Esophagus muscularis mucosa (tissue), 4 donors: ENCODE measurements around the gene NTHL1. TPM values are rescaled to one million over a fixed set of nuclear protein-coding genes. Genes with fewer than 3 reads are reported as not detected.

ENCODE experiments used
- DNase-seq: peaks from one replicate; pipeline ENCODE4 v3.0.0-alpha.2; 2017; ENCODE audit errors: extremely low spot score
- H3K27ac ChIP-seq, 4 donors: fragments of 200-600 bp; sonication (generic); replicated peaks in 1 of 4; 1 replicate in 3 of 4; 2 replicates in 1 of 4; pipeline ENCODE4 v1.5.1; 2016 to 2019; ENCODE audit warnings: mild to moderate bottlenecking in 1 of 4
- H3K27me3 ChIP-seq, 4 donors: fragments of 200-600 bp; sonication (generic); one replicate each; pipeline versions ENCODE4 v1.5.1 to v1.6.0; 2016 to 2019
- H3K36me3 ChIP-seq, 4 donors: fragments of 200-600 bp; sonication (generic); one replicate each; pipeline ENCODE4 v1.5.1; 2016 to 2019
- H3K4me1 ChIP-seq, 4 donors: fragments of 200-600 bp; sonication (generic); one replicate each; pipeline ENCODE4 v1.5.1; 2016 to 2019
- H3K4me3 ChIP-seq, 4 donors: fragments of 200-600 bp; sonication (generic); 1 replicate in 2 of 4; 2 replicates in 2 of 4; pipeline ENCODE4 v1.5.1; 2016 to 2019; ENCODE audit warnings: mild to moderate bottlenecking in 4 of 4, moderate library complexity in 1 of 4
- H3K9me3 ChIP-seq, 4 donors: fragments of 200-600 bp; sonication (generic); 1 replicate in 3 of 4; 2 replicates in 1 of 4; pipeline ENCODE4 v1.5.1; 2016 to 2019
- EP300 ChIP-seq: sonication (generic); formaldehyde crosslinking; IDR thresholded peaks from one replicate; pipeline ENCODE4 v1.6.1; 2017; ENCODE audit warnings: antibody characterized with exemption
- POLR2A ChIP-seq: fragments of 450-650 bp; IDR thresholded peaks from one replicate; pipeline ENCODE4 v1.6.1; 2017; ENCODE audit warnings: antibody characterized with exemption, moderate library complexity, mild to moderate bottlenecking, low read depth
- POLR2AphosphoS5 ChIP-seq, 2 donors: sonication (generic); formaldehyde crosslinking; IDR thresholded peaks; one replicate each; pipeline ENCODE4 v1.6.1; 2017; ENCODE audit warnings: antibody characterized with exemption in 2 of 2
- WGBS: methylation state at CpG from one replicate; pipeline ENCODE4 v1.1.5; 2018; 5-methylcytosine and 5-hydroxymethylcytosine counted together
- intact Hi-C: fragments of 100-400 bp; cut with DNase I; formaldehyde crosslinking; loops from one replicate; pipeline ENCODE4 v1.15.1; 2023
- total RNA-seq, 4 donors: library from RNA; depleted of rRNA; stranded (reverse); fragments of >200 nt; gene quantifications; one replicate each; pipeline versions ENCODE4 v1.1.0 to v1.2.1, GENCODE V29; 2016
- TF ChIP-seq, protein P1 (sequence below), 3 experiments: fragments of 200-600 bp in 2 of 3; fragments of 450-650 bp in 1 of 3; sonication (generic) in 2 of 3; IDR thresholded peaks; one replicate each; pipeline ENCODE4 v1.5.1; 2017 to 2019; ENCODE audit warnings: antibody characterized with exemption in 3 of 3, mild to moderate bottlenecking in 2 of 3, moderate library complexity in 1 of 3

Gene NTHL1
- total RNA-seq, 4 donors from 2014 or later = 11.8 to 25.2 (median 18.9) TPM

DNA sequence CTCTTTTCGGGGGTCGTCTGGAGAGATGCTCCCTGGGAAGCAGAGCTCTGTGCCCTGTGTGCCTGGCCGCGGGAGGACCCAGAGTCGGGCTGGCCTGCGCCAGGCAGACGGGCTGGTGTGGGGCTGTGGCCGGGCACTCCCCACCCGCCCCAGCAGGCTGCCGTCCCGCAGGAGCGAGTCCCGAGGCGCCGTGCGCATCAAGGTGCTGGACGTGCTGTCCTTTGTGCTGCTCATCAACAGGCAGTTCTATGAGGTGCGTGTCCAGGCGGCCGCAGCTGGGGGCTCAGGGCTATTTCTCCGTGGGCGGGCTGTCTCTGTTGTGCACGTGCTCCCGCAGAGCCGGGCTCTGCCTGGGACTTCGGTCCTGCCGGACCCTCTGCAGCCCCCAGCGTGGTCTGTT, 15.2 kb upstream of the NTHL1 start:
- WGBS = 93% methylated on average over 24 of the region's 28 CpGs
- no peak overlapping the region for H3K4me3 ChIP-seq
- H3K4me1 ChIP-seq = no peaks in the 10 kb centered on the region
- no peak for TF ChIP-seq EP300
- TF ChIP-seq POLR2AphosphoS5 (IDR thresholded peaks at IDR 0.05) = no peak
- TF ChIP-seq, protein P1, sequence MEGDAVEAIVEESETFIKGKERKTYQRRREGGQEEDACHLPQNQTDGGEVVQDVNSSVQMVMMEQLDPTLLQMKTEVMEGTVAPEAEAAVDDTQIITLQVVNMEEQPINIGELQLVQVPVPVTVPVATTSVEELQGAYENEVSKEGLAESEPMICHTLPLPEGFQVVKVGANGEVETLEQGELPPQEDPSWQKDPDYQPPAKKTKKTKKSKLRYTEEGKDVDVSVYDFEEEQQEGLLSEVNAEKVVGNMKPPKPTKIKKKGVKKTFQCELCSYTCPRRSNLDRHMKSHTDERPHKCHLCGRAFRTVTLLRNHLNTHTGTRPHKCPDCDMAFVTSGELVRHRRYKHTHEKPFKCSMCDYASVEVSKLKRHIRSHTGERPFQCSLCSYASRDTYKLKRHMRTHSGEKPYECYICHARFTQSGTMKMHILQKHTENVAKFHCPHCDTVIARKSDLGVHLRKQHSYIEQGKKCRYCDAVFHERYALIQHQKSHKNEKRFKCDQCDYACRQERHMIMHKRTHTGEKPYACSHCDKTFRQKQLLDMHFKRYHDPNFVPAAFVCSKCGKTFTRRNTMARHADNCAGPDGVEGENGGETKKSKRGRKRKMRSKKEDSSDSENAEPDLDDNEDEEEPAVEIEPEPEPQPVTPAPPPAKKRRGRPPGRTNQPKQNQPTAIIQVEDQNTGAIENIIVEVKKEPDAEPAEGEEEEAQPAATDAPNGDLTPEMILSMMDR (IDR thresholded peaks at IDR 0.05) = no peak
- TF ChIP-seq POLR2A = no peak
- intact Hi-C loops = no loop called here
- no peaks in the 10 kb centered on the region for H3K9me3 ChIP-seq
- H3K36me3 ChIP-seq = peaks cover 45 to 98% (median 89%) of the 10 kb centered on the region in 4 donors
- H3K27ac ChIP-seq = no peak overlapping the region
- no peaks in the 10 kb centered on the region for H3K27me3 ChIP-seq
- no peak for DNase-seq

DNA sequence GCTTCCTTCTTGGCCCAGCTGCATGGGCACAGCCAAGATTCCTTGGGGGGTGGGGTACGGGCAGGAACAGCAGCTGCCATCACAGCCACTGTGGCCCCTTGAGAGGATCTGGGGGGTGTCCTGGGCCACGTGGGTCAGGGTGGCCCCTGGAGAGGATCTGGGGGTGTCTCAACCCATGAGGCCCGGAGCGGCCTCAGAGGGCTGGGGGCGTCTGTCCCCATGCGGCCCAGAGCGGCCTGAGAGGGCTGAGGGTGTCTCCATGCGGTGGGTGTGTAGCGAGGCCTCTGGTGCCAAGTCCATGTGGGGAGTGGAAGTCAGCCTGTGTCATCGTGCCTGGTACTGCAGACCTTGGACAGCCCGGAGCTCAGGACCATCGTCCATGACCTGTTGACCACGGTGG, 13.9 kb upstream of the NTHL1 start:
- H3K27ac ChIP-seq = no peak overlapping the region
- no peaks in the 10 kb centered on the region for H3K9me3 ChIP-seq
- no peaks in the 10 kb centered on the region for H3K27me3 ChIP-seq
- intact Hi-C loops = no loop called here
- no peak for DNase-seq
- peaks cover 44 to 97% (median 91%) of the 10 kb centered on the region in 4 donors for H3K36me3 ChIP-seq
- 92% methylated on average over 12 of the region's 13 CpGs for WGBS
- TF ChIP-seq, protein P1 (IDR thresholded peaks at IDR 0.05) = no peak
- TF ChIP-seq POLR2A (no peak), POLR2AphosphoS5 (IDR thresholded peaks at IDR 0.05) (no peak), EP300 (no peak)
- H3K4me3 ChIP-seq = no peak overlapping the region
- H3K4me1 ChIP-seq = no peaks in the 10 kb centered on the region

DNA sequence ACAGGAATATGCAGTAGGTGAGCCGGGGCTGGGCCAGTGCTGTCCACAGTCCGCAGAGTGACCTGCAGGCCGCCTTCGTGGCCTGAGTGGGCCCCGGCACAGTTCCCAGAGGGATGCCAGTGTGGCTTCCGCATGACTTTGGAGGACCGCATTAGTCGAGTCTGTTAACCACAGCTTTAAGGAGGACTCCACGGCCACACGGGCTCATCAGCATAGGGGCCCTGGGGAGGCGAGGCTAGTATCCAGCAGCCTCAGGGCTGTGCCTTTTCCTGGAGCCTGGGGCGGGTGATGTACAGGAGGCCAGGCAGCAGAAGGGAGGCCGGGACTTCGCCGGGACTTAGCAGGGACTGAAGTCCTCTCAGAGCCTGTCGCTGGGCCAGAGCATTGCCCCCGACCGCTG, 13.4 kb upstream of the NTHL1 start:
- intact Hi-C loops = no loop called here
- no peak for DNase-seq
- Histone ChIP-seq H3K4me3 (no peak overlapping the region), H3K4me1 (no peaks in the 10 kb centered on the region), H3K9me3 (no peaks in the 10 kb centered on the region), H3K27ac (no peak overlapping the region), H3K36me3 (peaks cover 40 to 97% (median 91%) of the 10 kb centered on the region in 4 donors), H3K27me3 (no peaks in the 10 kb centered on the region)
- 79% methylated on average over 7 of the region's 18 CpGs for WGBS
- TF ChIP-seq POLR2A (no peak), EP300 (no peak), POLR2AphosphoS5 (IDR thresholded peaks at IDR 0.05) (no peak)
- TF ChIP-seq, protein P1 (IDR thresholded peaks at IDR 0.05) = no peak

GRCh38 chr16:2060346-2060745, 12.7 kb upstream of the NTHL1 start:
- Histone ChIP-seq H3K4me1 (no peaks in the 10 kb centered on the region), H3K27me3 (no peaks in the 10 kb centered on the region), H3K36me3 (peaks cover 34 to 95% (median 88%) of the 10 kb centered on the region in 4 donors), H3K9me3 (no peaks in the 10 kb centered on the region), H3K27ac (no peak overlapping the region), H3K4me3 (no peak overlapping the region)
- intact Hi-C loops = no loop called here
- no peak for DNase-seq
- WGBS = 88% methylated on average over 10 of the region's 17 CpGs
- TF ChIP-seq, protein P1 (IDR thresholded peaks at IDR 0.05) = no peak
- TF ChIP-seq EP300 (no peak), POLR2A (no peak), POLR2AphosphoS5 (IDR thresholded peaks at IDR 0.05) (no peak)

DNA sequence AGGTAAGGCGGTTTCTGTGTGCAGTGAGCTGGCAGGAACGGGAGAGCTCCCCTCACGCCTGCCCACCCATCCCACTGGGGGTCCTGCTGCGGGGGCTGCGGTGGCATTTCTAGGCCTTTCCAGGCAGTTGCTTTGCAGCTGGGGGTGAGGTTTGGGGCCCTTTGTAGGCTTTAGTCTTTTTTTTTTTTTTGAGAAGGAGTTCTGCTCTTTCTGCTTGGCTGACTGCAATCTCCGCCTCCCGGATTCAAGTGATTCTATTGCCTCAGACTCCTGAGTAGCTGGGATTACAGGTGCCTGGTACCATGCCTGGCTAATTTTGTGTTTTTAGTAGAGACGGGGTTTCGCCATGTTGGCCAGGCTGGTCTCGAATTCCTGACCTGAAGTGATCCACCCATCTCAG, 11.2 kb upstream of the NTHL1 start:
- H3K4me1 ChIP-seq = no peaks in the 10 kb centered on the region
- H3K27me3 ChIP-seq = no peaks in the 10 kb centered on the region
- DNase-seq = no peak
- H3K4me3 ChIP-seq = no peak overlapping the region
- intact Hi-C loops = no loop called here
- WGBS = 95% methylated on average over 10 of the region's 10 CpGs
- H3K36me3 ChIP-seq = peaks cover 33 to 96% (median 90%) of the 10 kb centered on the region in 4 donors
- TF ChIP-seq POLR2AphosphoS5 (IDR thresholded peaks at IDR 0.05) = no peak
- TF ChIP-seq EP300 = no peak
- TF ChIP-seq, protein P1 (IDR thresholded peaks at IDR 0.05) = no peak
- no peak for TF ChIP-seq POLR2A
- H3K27ac ChIP-seq = no peak overlapping the region
- no peaks in the 10 kb centered on the region for H3K9me3 ChIP-seq
